ENCODE results near the gene MAPK8. TPM values are rescaled to one million over a fixed set of nuclear protein-coding genes. Genes with fewer than 3 reads are reported as not detected.

The MAPK8 gene
- total and polyA plus RNA-seq, 9 of the 15 experiments (the other 6 are each of a cell fraction or from before 2014, with no cell fraction given), result 6.4 to 159 (median 71.0) TPM

DNA sequence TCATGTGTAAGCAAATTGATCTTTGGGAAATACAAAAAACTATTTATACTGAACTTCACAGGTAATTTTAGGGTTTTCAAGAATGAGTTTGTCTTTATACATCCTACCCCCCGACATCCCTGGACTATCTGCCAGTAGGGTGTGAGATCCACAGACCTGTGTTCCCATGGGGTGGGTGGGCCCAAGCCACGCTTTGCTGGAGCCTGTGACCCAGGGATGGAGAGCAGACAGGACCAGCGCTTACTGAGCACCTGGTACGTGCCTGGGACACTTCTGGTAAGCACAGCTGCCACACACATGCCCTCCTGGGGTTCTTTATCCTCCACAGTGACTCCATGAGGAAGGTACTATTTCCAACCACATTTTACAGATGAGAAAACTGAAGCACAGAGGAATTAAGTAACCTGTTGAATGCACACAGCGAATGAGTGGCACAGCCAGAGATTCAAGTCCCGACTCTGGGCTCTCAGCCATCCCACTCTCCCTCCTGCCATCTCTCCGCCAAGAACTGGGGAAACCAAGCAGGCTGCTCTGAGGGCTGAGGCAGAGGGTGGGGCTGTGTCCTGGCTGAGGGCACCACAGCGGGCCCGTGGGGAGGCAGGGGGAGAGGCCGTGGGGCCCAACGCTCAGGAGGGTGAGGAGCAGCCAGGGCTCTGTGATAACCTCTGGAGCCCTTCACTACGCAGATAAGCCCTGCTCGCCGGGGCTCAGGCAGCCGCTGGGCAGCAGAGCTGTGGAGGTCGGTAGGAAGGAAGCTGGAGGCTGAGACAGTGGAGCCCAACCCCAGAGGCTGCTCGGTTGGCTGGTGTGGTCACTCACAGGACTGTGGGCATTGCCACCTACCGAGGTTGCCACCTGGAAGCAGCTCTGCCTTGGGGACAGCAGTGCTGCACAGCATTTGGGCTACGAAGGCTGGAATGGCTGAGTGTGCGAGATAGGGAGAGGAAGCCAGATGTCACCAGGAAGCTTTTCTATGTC lies 174.2 kb downstream of the MAPK8 start (continued):
- peak; percentile 59; the same call in 1 of the 2 replicates for TF ChIP-seq CHAMP1 (IDR thresholded peaks at IDR 0.05)
- TF ChIP-seq ZNF717 (CRISPR knock-in tag; IDR thresholded peaks at IDR 0.05), result no peak
- TF ChIP-seq GTF2B (IDR thresholded peaks at IDR 0.05; ENCODE audit: extremely low read depth, insufficient read length), result no peak
- TF ChIP-seq EGR1 (conservative IDR thresholded peaks at IDR 0.05), result no peak
- 0 out of 2 replicates have a peak, but pooled peaks have one; percentile 41 for TF ChIP-seq ZNF175 (CRISPR knock-in tag; IDR thresholded peaks at IDR 0.05; ENCODE audit: low read depth)
- TF ChIP-seq, protein P1, sequence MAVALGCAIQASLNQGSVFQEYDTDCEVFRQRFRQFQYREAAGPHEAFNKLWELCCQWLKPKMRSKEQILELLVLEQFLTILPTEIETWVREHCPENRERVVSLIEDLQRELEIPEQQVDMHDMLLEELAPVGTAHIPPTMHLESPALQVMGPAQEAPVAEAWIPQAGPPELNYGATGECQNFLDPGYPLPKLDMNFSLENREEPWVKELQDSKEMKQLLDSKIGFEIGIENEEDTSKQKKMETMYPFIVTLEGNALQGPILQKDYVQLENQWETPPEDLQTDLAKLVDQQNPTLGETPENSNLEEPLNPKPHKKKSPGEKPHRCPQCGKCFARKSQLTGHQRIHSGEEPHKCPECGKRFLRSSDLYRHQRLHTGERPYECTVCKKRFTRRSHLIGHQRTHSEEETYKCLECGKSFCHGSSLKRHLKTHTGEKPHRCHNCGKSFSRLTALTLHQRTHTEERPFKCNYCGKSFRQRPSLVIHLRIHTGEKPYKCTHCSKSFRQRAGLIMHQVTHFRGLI (CRISPR knock-in tag; IDR thresholded peaks at IDR 0.05), result peak; percentile 76; the same call in 1 of the 2 replicates
- TF ChIP-seq ZNF354B (CRISPR knock-in tag; IDR thresholded peaks at IDR 0.05), result no peak
- TF ChIP-seq ILK (tag; IDR thresholded peaks at IDR 0.05; ENCODE audit: borderline replicate concordance, low read depth), result no peak
- TF ChIP-seq FIP1L1 (IDR thresholded peaks at IDR 0.05; ENCODE audit: low read depth, low read length, poor library complexity, severe bottlenecking), result no peak
- TF ChIP-seq ZNF316 (IDR thresholded peaks at IDR 0.05), result peak; percentile 82
- no peak for TF ChIP-seq HBP1 (CRISPR knock-in tag; IDR thresholded peaks at IDR 0.05)
- TF ChIP-seq, protein P2, sequence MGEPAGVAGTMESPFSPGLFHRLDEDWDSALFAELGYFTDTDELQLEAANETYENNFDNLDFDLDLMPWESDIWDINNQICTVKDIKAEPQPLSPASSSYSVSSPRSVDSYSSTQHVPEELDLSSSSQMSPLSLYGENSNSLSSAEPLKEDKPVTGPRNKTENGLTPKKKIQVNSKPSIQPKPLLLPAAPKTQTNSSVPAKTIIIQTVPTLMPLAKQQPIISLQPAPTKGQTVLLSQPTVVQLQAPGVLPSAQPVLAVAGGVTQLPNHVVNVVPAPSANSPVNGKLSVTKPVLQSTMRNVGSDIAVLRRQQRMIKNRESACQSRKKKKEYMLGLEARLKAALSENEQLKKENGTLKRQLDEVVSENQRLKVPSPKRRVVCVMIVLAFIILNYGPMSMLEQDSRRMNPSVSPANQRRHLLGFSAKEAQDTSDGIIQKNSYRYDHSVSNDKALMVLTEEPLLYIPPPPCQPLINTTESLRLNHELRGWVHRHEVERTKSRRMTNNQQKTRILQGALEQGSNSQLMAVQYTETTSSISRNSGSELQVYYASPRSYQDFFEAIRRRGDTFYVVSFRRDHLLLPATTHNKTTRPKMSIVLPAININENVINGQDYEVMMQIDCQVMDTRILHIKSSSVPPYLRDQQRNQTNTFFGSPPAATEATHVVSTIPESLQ (CRISPR knock-in tag; IDR thresholded peaks at IDR 0.05), result no peak
- TF ChIP-seq ZNF263 (CRISPR knock-in tag; IDR thresholded peaks at IDR 0.05; ENCODE audit: borderline replicate concordance), result no peak
- TF ChIP-seq, protein P3, sequence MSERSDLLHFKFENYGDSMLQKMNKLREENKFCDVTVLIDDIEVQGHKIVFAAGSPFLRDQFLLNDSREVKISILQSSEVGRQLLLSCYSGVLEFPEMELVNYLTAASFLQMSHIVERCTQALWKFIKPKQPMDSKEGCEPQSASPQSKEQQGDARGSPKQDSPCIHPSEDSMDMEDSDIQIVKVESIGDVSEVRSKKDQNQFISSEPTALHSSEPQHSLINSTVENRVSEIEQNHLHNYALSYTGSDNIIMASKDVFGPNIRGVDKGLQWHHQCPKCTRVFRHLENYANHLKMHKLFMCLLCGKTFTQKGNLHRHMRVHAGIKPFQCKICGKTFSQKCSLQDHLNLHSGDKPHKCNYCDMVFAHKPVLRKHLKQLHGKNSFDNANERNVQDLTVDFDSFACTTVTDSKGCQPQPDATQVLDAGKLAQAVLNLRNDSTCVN (CRISPR knock-in tag; IDR thresholded peaks at IDR 0.05), result no peak
- no peak for TF ChIP-seq ELF2 (CRISPR knock-in tag; IDR thresholded peaks at IDR 0.05)
- TF ChIP-seq CREBBP (IDR thresholded peaks at IDR 0.05; ENCODE audit: low read depth, low read length), result no peak

All from K562 (cell line).